Adrenal gland (tissue), 12 donors: ENCODE results near the gene OSBPL2. TPM values are rescaled to one million over a fixed set of nuclear protein-coding genes. Genes with fewer than 3 reads are reported as not detected.
A peak's percentile ranks its signal among the peaks of the same experiment; 100 is the strongest.

Source experiments
- DNase-seq, 7 donors: peaks; one replicate each; pipeline ENCODE4 v3.0.0-alpha.2; 2019 to 2020
- H3K27ac ChIP-seq, 5 donors: fragments of 200-600 bp; sonication (generic) in 4 of 5; 1 replicate in 3 of 5; 2 replicates in 2 of 5; pipeline versions ENCODE4 v1.5.1 to v1.8.0; 2016 to 2020; ENCODE audit warnings: mild to moderate bottlenecking in 1 of 5
- H3K27me3 ChIP-seq: fragments of 200-600 bp; 2 replicates; pipeline ENCODE4 v1.8.0; 2021
- H3K36me3 ChIP-seq, 2 donors: fragments of 200-600 bp; replicated peaks in 1 of 2; 1 replicate in 1 of 2; 2 replicates in 1 of 2; pipeline versions ENCODE4 v1.5.1 to v1.8.0; 2018 to 2022
- H3K4me1 ChIP-seq, 2 donors: fragments of 200-600 bp; replicated peaks in 1 of 2; 1 replicate in 1 of 2; 2 replicates in 1 of 2; pipeline versions ENCODE4 v1.5.1 to v1.8.0; 2018 to 2021
- H3K4me3 ChIP-seq, 4 donors: fragments of 200-600 bp; sonication (generic) in 3 of 4; one replicate each; pipeline ENCODE4 v1.5.1; 2016 to 2018
- H3K9me3 ChIP-seq, 3 donors: fragments of 200-600 bp; sonication (generic) in 1 of 3; replicated peaks in 1 of 3; 1 replicate in 2 of 3; 2 replicates in 1 of 3; pipeline versions ENCODE4 v1.5.1 to v1.8.0; 2016 to 2021
- CTCF ChIP-seq, 6 experiments: fragments of 450-650 bp in 4 of 6; fragments of 200-600 bp in 2 of 6; sonication (generic) in 1 of 6; IDR thresholded peaks; 1 replicate in 5 of 6; 2 replicates in 1 of 6; pipeline versions ENCODE4 v1.5.1 to v1.8.0; 2016 to 2021; ENCODE audit warnings: antibody characterized with exemption in 6 of 6, mild to moderate bottlenecking in 2 of 6, moderate library complexity in 1 of 6
- POLR2A ChIP-seq, 2 donors: fragments of 450-650 bp; IDR thresholded peaks; one replicate each; pipeline ENCODE4 v1.6.1; 2017; ENCODE audit warnings: antibody characterized with exemption in 2 of 2, mild to moderate bottlenecking in 2 of 2, moderate library complexity in 1 of 2
- WGBS, 4 donors: extraction: QIAGEN DNeasy Blood & Tissue Kit in 2 of 4; methylation state at CpG; one replicate each; pipeline versions ENCODE4 v1.1.5 to v1.1.7; 2013 to 2017; 5-methylcytosine and 5-hydroxymethylcytosine counted together
- intact Hi-C, 2 donors: fragments of 100-400 bp; cut with DNase I; formaldehyde crosslinking; loops; one replicate each; pipeline versions ENCODE4 v1.14.1 to v1.15.0; 2022 to 2023
- polyA plus RNA-seq, 3 donors: library from polyadenylated mRNA; stranded (reverse); fragments of 200-250 nt in 2 of 3; fragments of 350-450 nt in 1 of 3; fragmentation: Illumina TruSeq in 1 of 3; extraction: RNeasy Lipid Tissue Mini Kit (QIAGEN cat#74804) in 1 of 3; gene quantifications; one replicate each; pipeline ENCODE4 v1.2.3, GENCODE V29; 2013 to 2014
- total RNA-seq, 9 donors: library from RNA; depleted of rRNA in 4 of 9; stranded (reverse); fragments of >200 nt in 4 of 9; fragments of 120-200 nt in 1 of 9; fragmentation: NEBNext Ultra II Directional in 1 of 9; extraction: Animal tissue kit (Norgen Biotek cat#: 25700) in 1 of 9; gene quantifications; one replicate each; pipeline versions ENCODE4 v1.1.0 to v1.2.4, GENCODE V29; 2013 to 2023
- donor health status: healthy with polysubstance abuse.
- donor health status: Bipolar disorder and iron deficiency.
- donor health status: DM: yes; HTN: yes; CAD: no.
- donor health status: DM: no; HTN: no; CAD: no.
- donor health status: DM: no; HTN: no; CAD: no.
- donor health status: DM: yes; HTN: yes; CAD: no.

OSBPL2 gene
- total and polyA plus RNA-seq, 12 donors: 13.8 to 96.7 (median 37.4) TPM

- Histone ChIP-seq H3K9me3 (no peaks in the 10 kb centered on the region), H3K4me3 (no peak overlapping the region), H3K27ac (peak overlapping the region in 1 of 5 donors; percentile 16), H3K27me3 (no peaks in the 10 kb centered on the region), H3K36me3 (peaks cover 0 to 90% of the 10 kb centered on the region in 2 donors), H3K4me1 (peaks cover 5 to 15% of the 10 kb centered on the region in 2 donors)
- no peak for DNase-seq
- 74 to 79% (median 77%) methylated on average over 6 to 25 of the region's 25 CpGs for WGBS, 4 donors
- intact Hi-C loops: no loop called here
- TF ChIP-seq CTCF (IDR thresholded peaks at IDR 0.05): no peak
- no peak for TF ChIP-seq POLR2A (IDR thresholded peaks at IDR 0.05)
These were observed 72.4 kb downstream of the OSBPL2 start for GRCh38 chr20:62310757-62311121.

- Histone ChIP-seq H3K4me1 (peaks cover 5 to 11% of the 10 kb centered on the region in 2 donors), H3K4me3 (no peak overlapping the region), H3K27ac (peak overlapping the region in 1 of 5 donors; percentile 16), H3K27me3 (no peaks in the 10 kb centered on the region), H3K9me3 (no peaks in the 10 kb centered on the region), H3K36me3 (peaks cover 0 to 90% of the 10 kb centered on the region in 2 donors)
- DNase-seq: no peak
- TF ChIP-seq POLR2A (IDR thresholded peaks at IDR 0.05): no peak
- no peak for TF ChIP-seq CTCF (IDR thresholded peaks at IDR 0.05)
- intact Hi-C loops: no loop called here
- WGBS, 4 donors: 90 to 98% (median 94%) methylated on average over 4 to 18 of the region's 18 CpGs
These were observed 72.8 kb downstream of the OSBPL2 start for GRCh38 chr20:62311150-62311549.

GRCh38 chr20:62311832-62312661 is 73.7 kb downstream of the OSBPL2 start:
- Histone ChIP-seq H3K27ac (no peak overlapping the region), H3K4me1 (peaks cover 3 to 5% of the 10 kb centered on the region in 2 donors), H3K4me3 (no peak overlapping the region), H3K27me3 (no peaks in the 10 kb centered on the region), H3K9me3 (no peaks in the 10 kb centered on the region), H3K36me3 (peaks cover 0 to 90% of the 10 kb centered on the region in 2 donors)
- TF ChIP-seq CTCF (IDR thresholded peaks at IDR 0.05): no peak
- TF ChIP-seq POLR2A (IDR thresholded peaks at IDR 0.05): no peak
- intact Hi-C loops: no loop called here
- WGBS, 4 donors: 91 to 95% (median 94%) methylated on average over 30 to 60 of the region's 60 CpGs
- DNase-seq: no peak

GRCh38 chr20:62312662-62312977 is 74.3 kb downstream of the OSBPL2 start:
- no peak overlapping the region for H3K4me3 ChIP-seq
- no peaks in the 10 kb centered on the region for H3K27me3 ChIP-seq
- no peak overlapping the region for H3K27ac ChIP-seq
- intact Hi-C loops: no loop called here
- H3K36me3 ChIP-seq: peaks cover 0 to 90% of the 10 kb centered on the region in 2 donors
- no peaks in the 10 kb centered on the region for H3K9me3 ChIP-seq
- peaks cover 0 to 5% of the 10 kb centered on the region in 2 donors for H3K4me1 ChIP-seq
- no peak for DNase-seq
- WGBS, 4 donors: 40 to 97% (median 91%) methylated on average over 1 to 16 of the region's 16 CpGs
- TF ChIP-seq CTCF (IDR thresholded peaks at IDR 0.05) (no peak), POLR2A (IDR thresholded peaks at IDR 0.05) (no peak)
